Peyer's patch (tissue), 4 donors: Measurements from ENCODE around the gene DAZ3.
"Not testable (repeated sequence)": the region's sequence is repeated elsewhere in the genome, so short reads cannot be mapped to it uniquely, and the experiment has no call there.

Experiments used
- CTCF ChIP-seq, 6 experiments: fragments of 450-650 bp in 4 of 6; fragments of 200-600 bp in 2 of 6; sonication (generic) in 1 of 6; IDR thresholded peaks; one replicate each; pipeline ENCODE4 v1.5.1; 2017 to 2019; ENCODE audit warnings: antibody characterized with exemption in 6 of 6, mild to moderate bottlenecking in 3 of 6, moderate library complexity in 1 of 6
- POLR2A ChIP-seq, 2 donors: fragments of 450-650 bp; IDR thresholded peaks; one replicate each; pipeline ENCODE4 v1.5.1; 2017; ENCODE audit warnings: antibody characterized with exemption in 2 of 2, mild to moderate bottlenecking in 2 of 2, moderate library complexity in 2 of 2

DNA sequence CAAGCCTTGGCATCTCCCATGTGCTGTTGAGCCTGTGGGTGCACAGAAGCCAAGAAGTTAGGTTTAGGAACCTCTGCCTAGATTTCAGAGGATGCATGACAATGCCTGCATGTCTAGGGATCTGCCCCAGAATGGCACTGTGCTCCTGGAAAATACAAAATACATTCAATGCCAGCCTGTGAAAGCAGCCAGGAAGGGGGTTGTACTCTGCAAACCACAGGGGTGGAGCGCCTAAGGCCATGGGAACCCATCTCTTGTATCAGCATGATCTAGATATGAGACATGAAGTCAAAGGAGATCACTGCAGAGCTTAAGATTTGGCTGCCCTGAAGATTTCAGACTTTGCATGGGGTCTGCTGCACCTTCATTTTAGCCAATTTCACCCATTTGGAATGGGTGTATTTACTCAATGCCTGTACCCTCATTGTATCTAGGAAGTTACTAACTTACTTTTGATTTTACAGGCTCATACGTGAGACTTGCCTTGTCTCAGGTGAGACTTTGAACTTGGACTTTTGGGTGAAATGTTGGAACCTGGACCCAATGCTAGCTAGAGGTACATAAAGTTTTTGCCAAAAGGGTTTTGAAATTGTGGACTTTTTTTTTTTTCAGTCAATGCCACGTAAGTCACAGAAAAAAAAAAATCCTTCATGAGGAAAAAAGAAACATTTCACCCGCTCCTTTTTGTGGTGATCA lies 11.1 kb upstream of the DAZ3 start:
- not testable (repeated sequence) for TF ChIP-seq CTCF, POLR2A (IDR thresholded peaks at IDR 0.05)
